Upper lobe of left lung (tissue), 6 donors: ENCODE measurements around the gene PAPPA. TPM values are rescaled to one million over a fixed set of nuclear protein-coding genes. Genes with fewer than 3 reads are reported as not detected.

ENCODE experiments used
- ATAC-seq, 2 donors: fragments of 200-7000 bp; cut with Tn5 transposase; one replicate each; pipeline ENCODE4 v1.9.1; 2022; ENCODE audit warnings: mild to moderate bottlenecking in 2 of 2, moderate library complexity in 2 of 2; ENCODE audit not compliant: low FRiP score in 2 of 2
- DNase-seq, 2 donors: peaks; one replicate each; pipeline ENCODE4 v3.0.0-alpha.2; 2019 to 2020
- H3K27ac ChIP-seq, 4 donors: fragments of 200-600 bp; sonication (generic); one replicate each; pipeline ENCODE4 v1.5.1; 2016 to 2019
- H3K27me3 ChIP-seq, 4 donors: fragments of 200-600 bp; sonication (generic); one replicate each; pipeline ENCODE4 v1.5.1; 2017 to 2019
- H3K36me3 ChIP-seq, 4 donors: fragments of 200-600 bp; sonication (generic); one replicate each; pipeline ENCODE4 v1.5.1; 2016 to 2019
- H3K4me1 ChIP-seq, 4 donors: fragments of 200-600 bp; sonication (generic); one replicate each; pipeline ENCODE4 v1.5.1; 2018 to 2019
- H3K4me3 ChIP-seq, 4 donors: fragments of 200-600 bp; sonication (generic); one replicate each; pipeline ENCODE4 v1.5.1; 2017 to 2019; ENCODE audit warnings: mild to moderate bottlenecking in 2 of 4, moderate library complexity in 1 of 4
- H3K9me3 ChIP-seq, 4 donors: fragments of 200-600 bp; sonication (generic); one replicate each; pipeline ENCODE4 v1.5.1; 2018 to 2019
- EP300 ChIP-seq, 4 donors: sonication (generic); formaldehyde crosslinking; IDR thresholded peaks; one replicate each; pipeline ENCODE4 v1.5.1; 2017; ENCODE audit warnings: antibody characterized with exemption in 4 of 4, control low read depth in 2 of 4
- POLR2A ChIP-seq, 4 donors: fragments of 450-650 bp; IDR thresholded peaks; one replicate each; pipeline ENCODE4 v1.5.1; 2016 to 2017; ENCODE audit warnings: antibody characterized with exemption in 4 of 4, mild to moderate bottlenecking in 2 of 4
- POLR2AphosphoS5 ChIP-seq, 2 donors: sonication (generic); formaldehyde crosslinking; IDR thresholded peaks; one replicate each; pipeline ENCODE4 v1.5.1; 2017; ENCODE audit warnings: antibody characterized with exemption in 2 of 2
- WGBS, 2 donors: methylation state at CpG; one replicate each; pipeline ENCODE4 v1.1.5; 2017 to 2018; 5-methylcytosine and 5-hydroxymethylcytosine counted together
- total RNA-seq, 6 donors: library from RNA; depleted of rRNA in 4 of 6; stranded (reverse); fragments of >200 nt in 4 of 6; gene quantifications; one replicate each; pipeline versions ENCODE4 v1.1.0 to v1.2.1, GENCODE V29; 2016 to 2021
- TF ChIP-seq, protein P1 (sequence below), 6 experiments: fragments of 450-650 bp in 4 of 6; fragments of 200-600 bp in 2 of 6; sonication (generic) in 2 of 6; IDR thresholded peaks; one replicate each; pipeline ENCODE4 v1.5.1; 2016 to 2019; ENCODE audit warnings: antibody characterized with exemption in 6 of 6
- donor health status: DM: no; HTN: no; CAD: no; lungs with moderate emphysema.
- donor health status: DM: no; HTN: yes; CAD: no; lungs with severe emphysema.

Gene PAPPA
- total RNA-seq, 6 donors from 2014 or later: 0.46 to 2.9 (median 1.1) TPM

DNA sequence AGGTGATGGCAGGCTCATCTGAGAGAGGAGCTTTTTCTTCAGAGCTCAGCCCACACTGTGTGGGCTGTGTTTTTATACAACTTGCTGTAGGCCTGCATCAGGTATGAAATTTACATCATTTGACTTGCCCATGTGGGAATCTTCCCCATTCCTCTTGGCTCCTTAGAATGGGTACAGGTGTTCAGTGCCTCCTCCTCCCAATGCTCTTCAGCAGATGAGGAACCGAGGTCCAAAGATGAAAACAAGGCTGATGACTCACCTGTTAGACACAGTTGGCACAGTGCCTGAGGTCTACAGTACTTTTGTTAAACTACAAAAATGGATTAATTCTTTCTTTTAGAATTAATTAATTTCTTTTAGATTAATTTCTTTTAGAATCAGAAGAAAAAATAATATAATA, 20.8 kb downstream of the PAPPA start:
- Histone ChIP-seq H3K4me1 (no peaks in the 10 kb centered on the region), H3K36me3 (no peaks in the 10 kb centered on the region), H3K27me3 (no peaks in the 10 kb centered on the region), H3K9me3 (no peaks in the 10 kb centered on the region), H3K4me3 (no peak overlapping the region), H3K27ac (no peak overlapping the region)
- TF ChIP-seq EP300 (IDR thresholded peaks at IDR 0.05) (no peak), POLR2A (IDR thresholded peaks at IDR 0.05) (no peak), POLR2AphosphoS5 (IDR thresholded peaks at IDR 0.05) (no peak)
- TF ChIP-seq, protein P1, sequence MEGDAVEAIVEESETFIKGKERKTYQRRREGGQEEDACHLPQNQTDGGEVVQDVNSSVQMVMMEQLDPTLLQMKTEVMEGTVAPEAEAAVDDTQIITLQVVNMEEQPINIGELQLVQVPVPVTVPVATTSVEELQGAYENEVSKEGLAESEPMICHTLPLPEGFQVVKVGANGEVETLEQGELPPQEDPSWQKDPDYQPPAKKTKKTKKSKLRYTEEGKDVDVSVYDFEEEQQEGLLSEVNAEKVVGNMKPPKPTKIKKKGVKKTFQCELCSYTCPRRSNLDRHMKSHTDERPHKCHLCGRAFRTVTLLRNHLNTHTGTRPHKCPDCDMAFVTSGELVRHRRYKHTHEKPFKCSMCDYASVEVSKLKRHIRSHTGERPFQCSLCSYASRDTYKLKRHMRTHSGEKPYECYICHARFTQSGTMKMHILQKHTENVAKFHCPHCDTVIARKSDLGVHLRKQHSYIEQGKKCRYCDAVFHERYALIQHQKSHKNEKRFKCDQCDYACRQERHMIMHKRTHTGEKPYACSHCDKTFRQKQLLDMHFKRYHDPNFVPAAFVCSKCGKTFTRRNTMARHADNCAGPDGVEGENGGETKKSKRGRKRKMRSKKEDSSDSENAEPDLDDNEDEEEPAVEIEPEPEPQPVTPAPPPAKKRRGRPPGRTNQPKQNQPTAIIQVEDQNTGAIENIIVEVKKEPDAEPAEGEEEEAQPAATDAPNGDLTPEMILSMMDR (IDR thresholded peaks at IDR 0.05): no peak
- ATAC-seq: no peak
- WGBS, 2 donors: 44 to 74% methylated on average over 1 of the region's 1 CpG
- DNase-seq: no peak

DNA sequence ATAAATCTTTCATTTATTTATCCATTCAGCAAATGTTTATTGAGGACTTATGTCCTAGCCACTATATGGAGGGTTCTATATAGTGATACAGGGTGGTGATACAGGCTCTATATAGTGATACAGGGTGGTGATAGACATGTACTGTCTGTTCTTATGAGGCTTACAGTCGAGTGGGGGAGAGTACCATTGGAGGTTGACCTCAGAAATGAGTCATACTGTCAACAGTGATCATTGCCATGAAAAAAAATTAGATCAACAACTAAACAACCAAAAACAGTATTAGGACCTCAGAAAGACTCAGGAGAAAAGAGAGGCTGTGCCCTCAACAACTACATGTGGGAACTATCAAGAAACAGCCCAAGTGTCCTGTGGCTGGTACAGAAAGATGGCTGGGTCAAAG, 22.0 kb downstream of the PAPPA start:
- Histone ChIP-seq H3K4me1 (no peaks in the 10 kb centered on the region), H3K27me3 (no peaks in the 10 kb centered on the region), H3K4me3 (no peak overlapping the region), H3K27ac (no peak overlapping the region), H3K36me3 (no peaks in the 10 kb centered on the region), H3K9me3 (no peaks in the 10 kb centered on the region)
- TF ChIP-seq EP300 (IDR thresholded peaks at IDR 0.05): no peak
- TF ChIP-seq, protein P1 (IDR thresholded peaks at IDR 0.05): no peak
- TF ChIP-seq POLR2A (IDR thresholded peaks at IDR 0.05): no peak
- TF ChIP-seq POLR2AphosphoS5 (IDR thresholded peaks at IDR 0.05): no peak
- no peak for ATAC-seq
- DNase-seq: no peak
- WGBS, 2 donors: 36 to 54% methylated on average over 1 of the region's 1 CpG

DNA sequence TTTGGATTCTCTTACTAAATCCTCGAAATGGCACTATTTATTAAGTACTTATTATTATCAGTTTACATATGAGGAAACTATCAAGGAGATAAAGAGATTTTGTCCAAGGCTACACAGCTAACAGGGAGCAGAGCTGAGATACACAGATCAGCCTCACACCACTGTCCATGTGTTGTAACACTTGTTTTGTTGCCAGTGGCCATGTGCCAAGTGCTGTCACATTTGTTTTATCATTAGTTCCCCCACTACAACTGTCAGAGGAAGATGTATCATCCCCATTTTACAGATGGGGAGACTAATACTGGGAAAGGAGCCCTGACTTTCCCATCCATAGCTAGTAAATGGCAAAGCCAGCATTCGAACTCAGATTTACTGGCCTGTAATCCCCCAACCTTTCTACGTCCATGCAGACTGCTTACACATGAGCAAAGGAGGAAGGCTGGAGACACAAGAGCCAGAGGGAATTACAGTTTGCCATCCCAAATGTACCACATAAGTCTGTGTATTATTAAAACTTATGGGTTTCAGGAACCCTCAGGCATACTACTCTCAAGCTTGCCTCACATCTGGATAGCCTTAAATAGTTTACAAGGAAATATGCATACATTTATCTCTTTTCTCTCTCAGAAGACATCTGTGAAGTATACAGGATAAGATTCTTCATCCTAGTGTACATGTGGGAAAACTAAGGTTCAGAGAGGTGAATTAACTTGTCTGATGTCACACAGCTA, 25.1 kb downstream of the PAPPA start:
- H3K36me3 ChIP-seq: no peaks in the 10 kb centered on the region
- H3K27ac ChIP-seq: no peak overlapping the region
- no peak for DNase-seq
- TF ChIP-seq, protein P1 (IDR thresholded peaks at IDR 0.05): no peak
- TF ChIP-seq POLR2AphosphoS5 (IDR thresholded peaks at IDR 0.05) (no peak), EP300 (IDR thresholded peaks at IDR 0.05) (no peak), POLR2A (IDR thresholded peaks at IDR 0.05) (no peak)
- H3K4me3 ChIP-seq: no peak overlapping the region
- ATAC-seq: no peak
- H3K27me3 ChIP-seq: no peaks in the 10 kb centered on the region
- 68 to 70% methylated on average over 3 of the region's 3 CpGs for WGBS, 2 donors
- no peaks in the 10 kb centered on the region for H3K4me1 ChIP-seq
- no peaks in the 10 kb centered on the region for H3K9me3 ChIP-seq

DNA sequence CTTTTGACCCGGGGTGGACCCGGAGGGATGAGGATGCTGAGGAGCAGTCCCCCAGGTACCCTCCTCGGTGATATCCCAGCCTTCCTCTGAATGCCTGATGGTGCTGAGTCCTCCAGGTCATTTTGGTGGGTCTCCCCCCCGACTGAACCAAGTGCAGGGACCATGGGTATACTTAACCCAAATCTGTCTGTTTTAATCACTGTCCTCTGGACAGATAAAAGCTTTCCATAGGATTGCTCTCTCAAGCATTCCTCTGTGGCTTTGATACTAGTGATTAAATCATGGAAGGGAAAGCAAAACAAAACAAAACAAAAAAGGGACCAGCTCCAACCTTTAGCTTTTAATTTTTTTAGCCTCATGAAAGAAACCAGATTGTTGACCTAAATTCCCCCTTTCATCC, 26.0 kb downstream of the PAPPA start:
- H3K36me3 ChIP-seq: no peaks in the 10 kb centered on the region
- ATAC-seq: peak in 1 of 2 donors; percentile 32
- no peaks in the 10 kb centered on the region for H3K27me3 ChIP-seq
- no peaks in the 10 kb centered on the region for H3K9me3 ChIP-seq
- no peak overlapping the region for H3K27ac ChIP-seq
- WGBS, 2 donors: 81 to 82% methylated on average over 4 of the region's 4 CpGs
- DNase-seq: no peak
- H3K4me3 ChIP-seq: no peak overlapping the region
- no peaks in the 10 kb centered on the region for H3K4me1 ChIP-seq
- TF ChIP-seq, protein P1 (IDR thresholded peaks at IDR 0.05): no peak
- TF ChIP-seq POLR2A (IDR thresholded peaks at IDR 0.05): no peak
- no peak for TF ChIP-seq POLR2AphosphoS5 (IDR thresholded peaks at IDR 0.05)
- TF ChIP-seq EP300 (IDR thresholded peaks at IDR 0.05): no peak
